HG03558 (cell line): Measurements from ENCODE around the gene TMEM163.

ENCODE experiments used
- ATAC-seq: cut with Tn5 transposase; IDR thresholded peaks from one replicate; pipeline ENCODE4 v1.9.1; 2021; ENCODE audit warnings: moderate number of reproducible peaks; ENCODE audit not compliant: unreplicated experiment; ENCODE audit errors: extremely low read depth

Gene TMEM163

DNA sequence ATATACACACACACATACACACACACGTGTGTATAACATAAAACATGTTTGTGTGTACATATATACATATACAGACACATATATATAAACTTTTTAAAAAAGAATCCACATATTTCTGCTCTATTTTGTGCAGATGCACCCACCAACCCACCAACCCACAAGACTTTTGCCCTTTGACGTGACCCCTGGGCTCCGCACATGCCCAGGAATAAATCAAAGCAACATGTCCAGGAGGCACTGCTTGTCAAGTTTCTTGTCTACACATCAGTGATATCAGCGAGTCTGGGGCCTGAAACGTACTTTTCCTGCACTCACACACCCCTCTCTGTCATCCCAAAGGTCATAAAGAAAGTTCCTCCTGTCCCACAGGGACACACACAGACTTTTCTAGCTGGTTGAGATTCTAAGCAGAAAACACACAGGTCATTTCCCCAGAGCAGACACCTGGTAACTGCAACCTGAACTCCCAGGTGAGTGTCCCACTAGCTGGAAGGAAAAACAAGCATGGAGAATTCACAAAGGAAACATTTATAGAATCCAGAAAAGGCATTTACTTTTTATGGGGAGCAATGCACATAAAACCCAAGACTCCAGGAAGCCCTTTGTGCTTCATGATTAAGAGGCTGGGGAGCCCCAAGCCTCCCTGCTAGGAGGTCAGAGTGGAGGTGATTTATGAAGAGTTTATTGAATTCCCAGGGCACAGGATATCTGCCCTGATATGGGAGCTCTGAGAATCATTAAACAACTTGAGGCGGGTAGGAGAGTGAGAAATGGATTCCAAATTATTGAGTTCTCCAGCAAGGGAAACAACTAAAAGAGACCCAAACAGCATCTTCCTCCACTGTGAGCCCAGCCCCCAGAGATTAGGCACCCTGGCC is 253.3 kb downstream of the TMEM163 start:
- no peak for ATAC-seq

- no peak for ATAC-seq
These were observed 255.1 kb downstream of the TMEM163 start for GRCh38 chr2:134463699-134464022.

DNA sequence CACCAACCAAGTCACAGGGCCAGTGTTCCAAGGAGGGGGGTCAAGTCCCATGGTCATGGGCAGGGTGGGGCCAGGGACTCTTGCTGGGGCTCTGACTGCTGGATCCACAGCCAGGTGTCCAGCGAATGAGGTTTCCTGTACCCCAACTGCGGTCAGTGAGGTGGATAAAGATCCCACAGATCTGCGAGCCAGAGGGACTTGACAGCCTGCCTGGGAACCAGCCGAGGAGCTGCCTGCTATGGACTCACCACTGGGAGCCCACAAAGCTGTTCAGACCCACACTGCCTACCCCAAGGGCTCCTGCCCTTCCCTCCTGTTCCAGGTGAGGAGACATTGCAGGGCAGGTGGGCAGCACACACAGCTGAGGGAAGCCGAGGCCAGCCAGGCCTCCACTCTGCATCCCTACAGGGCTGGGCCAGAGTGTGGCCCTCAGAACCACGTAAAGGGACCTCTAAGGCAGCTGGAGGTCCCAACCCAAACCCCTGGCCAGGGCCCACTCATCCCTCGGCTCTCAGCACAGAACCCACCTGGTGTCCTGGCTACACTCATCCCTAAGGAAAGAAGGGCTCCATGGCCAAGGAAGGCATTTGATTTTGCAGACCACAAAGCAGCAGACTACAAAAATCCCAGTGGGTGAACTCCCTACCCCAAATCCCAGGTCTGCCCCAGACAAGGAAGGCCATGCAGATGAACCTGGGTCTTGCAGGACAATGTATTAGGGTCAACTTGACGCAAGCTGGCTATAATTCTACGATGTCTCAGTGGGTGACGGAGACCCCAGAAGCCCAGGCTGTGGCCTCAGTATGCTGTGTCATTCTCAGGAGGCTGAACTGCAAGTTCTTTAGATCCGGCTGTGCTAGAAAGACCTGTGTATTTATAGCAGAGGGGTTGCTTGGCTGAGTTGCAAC is 255.8 kb downstream of the TMEM163 start:
- no peak for ATAC-seq

- ATAC-seq, result no peak
These were observed 256.5 kb downstream of the TMEM163 start for GRCh38 chr2:134462275-134462674.

DNA sequence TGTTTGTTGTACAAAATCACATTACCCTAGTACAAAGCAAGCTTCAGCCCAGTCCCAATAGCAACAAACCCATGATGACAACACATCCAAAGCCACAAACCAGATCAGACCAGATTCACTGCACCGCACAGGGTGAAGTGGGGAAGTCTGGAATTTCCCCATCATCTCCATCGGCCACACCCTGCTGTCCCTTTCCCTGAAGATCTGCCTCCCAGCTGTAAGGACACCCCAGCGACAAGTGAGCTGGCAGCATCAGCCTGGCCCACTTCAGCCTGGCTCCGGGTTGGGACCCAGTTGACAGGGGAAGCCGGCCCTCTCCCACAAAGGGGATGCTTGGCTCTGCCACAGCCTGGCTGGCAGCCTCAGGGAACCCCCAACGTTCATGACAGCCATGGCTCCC is 257.3 kb downstream of the TMEM163 start:
- ATAC-seq, result no peak

GRCh38 chr2:134460583-134460998 is 258.2 kb downstream of the TMEM163 start:
- peak; percentile 63 for ATAC-seq

DNA sequence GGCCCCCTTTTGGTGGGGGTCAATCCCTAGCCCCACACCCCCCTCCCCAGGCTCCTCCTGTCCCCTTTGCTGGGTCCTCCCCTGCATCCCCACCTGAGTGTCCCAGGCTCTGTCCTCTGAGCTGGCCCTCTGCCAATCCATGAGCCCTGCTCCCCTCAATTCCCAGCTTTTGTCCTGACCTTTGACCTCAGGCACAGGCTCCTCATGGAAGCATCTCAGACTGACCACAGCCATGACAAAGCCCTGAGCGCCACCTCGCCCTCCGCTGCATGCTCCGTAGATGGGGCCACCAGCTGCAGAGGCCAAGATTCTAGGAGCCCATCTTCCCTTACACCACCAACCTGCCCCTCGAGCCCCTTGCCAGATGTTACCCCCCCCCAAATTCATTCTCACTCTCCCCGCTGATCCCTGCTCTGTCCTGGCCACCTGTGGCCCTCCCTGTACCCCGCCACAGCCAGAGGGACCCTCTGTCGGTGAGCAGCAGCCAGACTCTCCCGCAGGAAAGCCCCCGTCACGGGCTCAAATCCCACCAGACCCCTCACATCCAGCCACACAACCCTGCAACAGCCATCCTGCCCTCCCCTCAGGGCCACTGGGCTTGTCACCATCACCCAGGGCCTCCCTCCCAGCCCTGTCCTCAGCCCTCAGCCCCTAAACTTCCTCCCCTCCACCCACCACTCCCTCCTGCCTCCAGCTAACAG is 258.9 kb downstream of the TMEM163 start:
- no peak for ATAC-seq

DNA sequence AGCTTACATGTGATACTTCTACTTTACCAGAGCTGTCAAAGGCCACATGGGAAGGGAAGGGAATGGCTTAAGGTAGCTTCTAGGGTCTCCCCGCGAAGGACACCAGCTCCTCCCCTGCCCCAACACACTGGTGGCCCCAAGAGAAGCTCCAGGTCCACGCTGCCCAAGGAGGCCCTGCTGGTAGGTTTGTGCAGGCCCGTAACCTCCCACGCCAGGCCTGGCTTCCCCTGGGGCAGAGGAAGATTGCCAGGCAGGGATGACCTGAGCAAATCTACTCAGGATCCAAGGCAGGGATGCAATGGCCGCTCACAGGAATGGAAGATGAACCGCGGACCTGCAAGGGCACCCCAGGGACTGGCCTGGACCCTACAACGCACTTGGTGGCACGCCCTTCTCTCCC is 259.9 kb downstream of the TMEM163 start:
- ATAC-seq, result no peak

DNA sequence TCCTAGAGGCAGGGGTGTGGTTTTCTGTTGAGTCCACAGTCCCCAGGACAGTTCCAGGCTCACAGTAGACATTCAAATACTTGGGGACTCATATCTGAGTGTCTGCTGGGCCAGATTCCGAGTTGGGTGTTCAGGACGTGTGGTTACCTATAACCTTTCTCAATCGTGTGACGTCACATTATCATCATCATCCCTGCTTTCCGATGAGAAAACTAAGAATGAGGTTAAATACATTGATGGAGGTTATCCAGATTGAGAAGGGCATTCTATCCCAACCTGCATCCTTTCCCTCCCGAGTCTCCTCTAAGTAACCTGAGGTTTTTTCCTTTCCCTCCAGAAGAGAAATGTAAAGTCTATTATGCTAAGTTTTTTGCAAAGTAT is 260.3 kb downstream of the TMEM163 start:
- no peak for ATAC-seq

GRCh38 chr2:134457765-134458472 is 260.9 kb downstream of the TMEM163 start:
- no peak for ATAC-seq

- no peak for ATAC-seq
These were observed 261.4 kb downstream of the TMEM163 start for GRCh38 chr2:134457353-134457752.

GRCh38 chr2:134455426-134455825 is 263.4 kb downstream of the TMEM163 start:
- ATAC-seq, result no peak

DNA sequence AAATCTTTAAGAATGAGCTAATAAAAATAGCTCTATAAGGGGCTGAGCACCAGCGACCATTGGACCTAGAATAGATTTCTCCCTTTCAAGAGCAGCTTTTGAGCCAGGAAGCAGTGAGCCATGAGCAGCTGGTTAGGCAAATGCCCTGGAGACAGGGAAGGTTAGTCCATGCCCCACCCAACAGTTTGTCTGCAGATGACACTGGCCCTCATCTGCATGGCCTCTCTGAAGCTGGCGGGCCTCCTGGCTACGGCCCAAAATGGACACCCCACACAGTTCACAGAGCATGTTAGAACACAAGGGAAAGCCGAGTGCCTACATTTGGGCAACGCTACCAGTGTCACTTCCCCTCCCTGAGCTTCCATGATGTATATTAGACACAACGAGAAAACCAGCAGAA is 263.9 kb downstream of the TMEM163 start:
- no peak for ATAC-seq

DNA sequence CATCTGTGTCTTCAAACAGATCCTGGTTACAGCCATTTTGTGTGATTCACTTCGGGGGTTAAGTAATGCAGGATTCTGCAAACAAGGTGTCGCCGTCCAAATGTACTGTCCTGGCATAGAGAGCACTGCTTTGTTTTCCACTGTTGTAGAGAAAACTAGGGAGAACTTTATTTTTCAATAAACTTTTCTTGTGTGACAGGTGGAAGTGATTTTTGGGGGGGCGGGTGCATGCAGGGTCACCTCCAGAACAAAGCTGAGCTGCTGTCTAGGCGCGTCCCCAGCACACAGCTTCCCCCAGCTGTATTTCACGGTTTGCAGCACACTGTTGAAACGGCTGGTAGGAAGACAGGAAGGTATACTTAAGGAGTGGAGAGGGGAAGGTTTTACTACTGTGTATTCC is 264.4 kb downstream of the TMEM163 start:
- no peak for ATAC-seq

DNA sequence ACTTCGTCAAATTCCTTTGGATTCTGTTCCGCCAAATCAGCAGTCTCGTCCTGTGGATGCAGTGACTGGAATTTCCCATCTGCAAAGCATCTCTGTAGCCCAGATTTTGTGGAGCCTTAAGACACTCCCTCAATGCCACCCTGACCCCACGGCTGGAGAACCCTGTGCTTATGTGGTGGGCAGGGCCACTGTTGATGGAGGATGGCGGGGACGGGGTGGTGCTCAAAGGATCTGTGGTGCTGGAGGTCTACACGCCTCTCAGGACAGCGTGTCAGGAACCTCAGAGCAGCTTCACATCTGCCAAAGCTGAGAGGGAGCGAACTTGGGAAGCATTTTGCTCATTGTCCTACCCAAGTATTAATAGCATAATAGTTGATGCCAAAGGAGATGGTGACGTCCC is 264.8 kb downstream of the TMEM163 start:
- no peak for ATAC-seq

GRCh38 chr2:134453476-134453875 is 265.3 kb downstream of the TMEM163 start:
- no peak for ATAC-seq

GRCh38 chr2:134452042-134452733 is 266.6 kb downstream of the TMEM163 start:
- ATAC-seq, result no peak

DNA sequence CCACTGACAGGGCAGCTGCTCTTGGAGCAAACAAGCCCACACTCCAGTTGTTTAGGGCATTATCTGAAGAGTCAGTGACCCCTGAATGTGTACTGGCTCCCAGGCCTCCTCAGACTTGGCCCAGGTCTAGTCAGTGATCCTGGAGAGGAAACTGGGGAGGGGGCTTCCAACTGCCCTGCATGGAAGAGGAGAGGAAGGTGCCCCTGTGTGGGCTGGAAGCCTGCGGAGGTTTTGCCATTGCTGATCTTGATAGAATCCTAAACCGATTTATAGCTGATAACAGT is 267.5 kb downstream of the TMEM163 start:
- ATAC-seq, result no peak

GRCh38 chr2:134449751-134450513 is 268.9 kb downstream of the TMEM163 start:
- ATAC-seq, result no peak
